Right forelimb (tissue), 1 donor: Measurements from ENCODE around the gene CASK.

Source experiments
- DNase-seq: peaks from one replicate; pipeline ENCODE4 v3.0.0-alpha.2; 2018

The CASK gene

DNA sequence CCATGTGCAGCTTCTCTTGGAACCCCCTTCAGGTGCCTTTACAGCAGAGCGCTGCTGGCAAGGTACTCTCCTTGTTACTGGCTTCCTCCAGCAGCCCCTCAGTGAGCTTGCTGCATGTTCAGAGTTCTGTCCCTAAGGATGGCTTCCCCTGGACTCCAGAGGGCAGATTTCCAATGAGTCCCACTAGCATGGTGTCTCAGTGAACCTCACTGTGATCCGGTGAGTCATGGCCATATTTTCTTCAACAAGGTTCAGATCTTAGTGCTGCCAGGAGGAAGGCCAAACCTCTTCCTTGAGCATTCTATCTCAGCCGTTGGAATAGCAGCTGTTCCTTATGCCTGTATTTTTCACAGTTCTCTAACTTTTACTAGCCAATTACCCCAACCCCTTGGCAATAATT is 98.8 kb downstream of the CASK start:
- no peak for DNase-seq

DNA sequence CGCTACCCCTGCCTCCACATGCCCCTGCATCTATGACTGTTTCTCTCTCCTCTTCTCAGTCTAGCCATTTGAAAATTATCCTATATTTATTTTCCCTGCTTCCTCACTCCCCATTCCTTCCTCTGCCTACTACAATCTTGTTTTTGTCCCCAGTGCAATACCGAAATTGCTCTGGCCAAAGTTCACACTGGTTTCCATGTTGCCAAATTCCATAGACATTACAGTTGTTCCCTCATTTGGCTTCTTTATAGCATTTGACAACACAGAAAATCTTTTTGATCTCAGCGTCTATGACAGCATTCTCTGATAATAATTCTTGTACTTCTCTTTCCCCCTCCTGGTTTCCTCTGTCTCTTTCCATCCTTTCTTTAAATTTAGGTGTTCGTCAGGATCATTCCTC is 100.0 kb downstream of the CASK start:
- no peak for DNase-seq

DNA sequence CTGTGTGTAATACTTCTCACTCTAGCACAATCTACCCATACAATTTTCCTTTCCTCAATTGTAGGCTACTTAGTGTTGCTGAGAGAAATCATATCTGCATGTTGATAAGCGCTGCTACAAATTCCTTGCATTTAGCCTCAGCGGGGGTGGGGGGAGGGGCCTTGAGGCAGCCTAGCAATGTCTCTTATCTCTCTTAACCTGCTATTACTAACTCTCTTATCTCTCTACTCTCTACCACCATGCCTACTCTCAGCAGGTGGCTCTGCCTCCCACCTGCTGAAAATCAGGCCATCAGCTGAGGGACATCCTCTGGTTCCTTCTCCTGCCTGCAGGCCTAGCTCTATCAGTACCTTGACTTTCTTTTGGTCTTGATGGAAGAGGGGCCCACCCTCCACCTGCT is 100.5 kb downstream of the CASK start:
- no peak for DNase-seq

DNA sequence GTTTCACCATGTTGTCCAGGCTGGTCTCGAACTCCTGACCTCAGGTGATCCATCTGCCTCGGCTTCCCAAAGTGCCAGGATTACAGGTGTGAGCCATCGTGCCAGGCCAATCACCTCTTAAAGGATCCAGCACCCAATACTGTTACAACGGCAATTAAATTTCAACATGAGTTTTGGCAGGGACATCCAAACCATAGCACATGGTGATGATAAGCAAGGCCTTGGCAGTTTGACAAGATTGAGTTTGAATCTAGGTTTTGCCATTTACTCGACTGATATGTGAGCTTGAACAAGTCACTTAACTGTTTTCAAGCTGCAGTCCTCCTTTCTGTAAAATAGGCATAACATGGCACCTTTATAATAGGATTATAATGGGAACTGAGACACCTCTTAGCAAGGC is 115.3 kb downstream of the CASK start:
- DNase-seq: no peak

DNA sequence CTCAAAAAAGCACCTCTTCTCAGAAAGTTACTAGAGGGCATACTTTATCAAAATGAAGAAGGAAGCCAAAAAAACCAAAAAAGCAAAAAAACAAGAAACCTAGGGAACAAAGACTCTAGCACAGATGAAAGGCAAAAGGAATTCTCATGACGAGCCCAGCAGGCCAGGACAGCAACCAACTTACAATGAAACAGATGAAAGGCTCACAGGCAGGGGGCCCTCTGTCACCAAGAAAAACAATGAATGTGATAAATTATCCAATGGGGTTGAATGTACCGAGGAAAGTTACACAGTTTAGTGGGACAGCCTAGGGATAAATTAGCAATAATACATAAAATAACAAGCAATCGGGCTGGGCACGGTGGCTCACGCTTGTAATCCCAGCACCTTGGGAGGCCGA is 120.4 kb downstream of the CASK start:
- no peak for DNase-seq

DNA sequence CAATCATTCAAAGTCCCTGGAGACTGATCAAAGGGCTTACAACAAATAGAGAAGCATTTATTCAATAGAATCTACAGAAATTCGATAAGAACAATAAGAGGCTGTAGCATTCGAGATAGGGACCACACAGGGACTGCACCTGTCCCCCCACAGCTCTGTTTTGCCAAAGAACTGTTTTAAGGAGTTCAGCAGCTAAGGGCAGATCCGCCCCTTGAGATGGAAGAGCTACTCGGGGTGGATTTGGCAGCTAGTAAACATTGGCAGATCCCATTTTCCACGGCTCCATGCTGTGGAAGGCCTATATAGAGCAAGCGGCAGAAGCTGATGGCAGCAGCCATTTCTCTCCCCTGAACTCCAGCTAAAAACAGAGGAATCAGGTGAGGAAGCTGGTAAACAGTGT is 123.7 kb downstream of the CASK start:
- DNase-seq: no peak

DNA sequence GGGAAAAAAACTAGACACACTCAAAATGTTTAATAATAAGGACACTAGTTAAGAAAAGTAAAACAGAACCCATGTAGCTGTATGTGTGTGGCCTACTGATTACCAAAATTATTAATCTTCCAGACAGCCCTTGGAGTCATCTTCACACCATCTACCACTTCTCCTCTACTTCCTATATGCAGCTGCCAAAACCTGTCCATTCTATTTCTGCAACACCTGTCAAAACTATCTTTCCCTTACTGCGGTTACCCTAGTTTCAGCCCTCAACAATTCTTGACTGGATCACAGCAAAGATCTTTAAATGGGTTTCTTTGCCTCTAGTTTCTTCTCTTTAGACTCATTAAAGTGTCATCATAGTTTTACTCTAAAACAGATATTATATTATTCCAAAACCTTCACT is 126.8 kb downstream of the CASK start:
- DNase-seq: no peak

DNA sequence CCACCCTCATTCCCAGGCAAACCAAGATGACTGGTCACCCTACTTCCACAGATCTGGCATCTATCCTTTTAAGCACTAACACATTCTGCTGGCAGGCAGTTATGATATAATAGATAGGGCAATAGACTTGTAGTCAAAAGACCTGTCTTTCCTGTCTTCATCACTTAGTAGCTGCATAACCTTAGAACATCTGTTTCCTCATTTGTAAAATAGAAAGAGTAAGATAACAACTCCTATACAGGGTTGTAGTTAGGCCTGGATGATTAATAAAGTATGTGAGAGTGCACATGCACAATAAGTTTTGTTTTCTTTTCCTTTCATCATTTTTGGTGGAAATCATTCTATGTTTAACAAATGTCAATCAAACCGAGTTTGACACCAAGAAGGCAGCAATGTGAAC is 127.3 kb downstream of the CASK start:
- no peak for DNase-seq

DNA sequence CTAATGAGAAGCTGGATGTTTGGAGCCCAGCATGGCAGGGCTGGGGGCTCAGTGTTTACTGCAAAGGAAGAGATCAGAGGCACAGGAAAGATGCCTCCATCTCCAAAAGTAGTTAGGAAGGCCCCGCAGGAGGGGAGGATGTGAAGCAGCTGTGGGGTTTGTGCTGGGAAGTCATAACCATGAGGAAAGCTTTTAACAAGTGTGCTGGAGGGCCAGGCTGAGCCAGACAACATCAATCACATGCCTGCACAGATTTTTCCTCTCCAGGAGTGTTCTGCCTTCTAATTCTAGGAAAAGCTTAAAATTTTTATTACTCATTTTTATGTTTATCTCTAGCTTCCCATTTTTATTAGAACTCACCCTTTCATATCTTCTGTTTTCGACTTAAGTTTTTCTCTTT is 134.0 kb downstream of the CASK start:
- DNase-seq: no peak

DNA sequence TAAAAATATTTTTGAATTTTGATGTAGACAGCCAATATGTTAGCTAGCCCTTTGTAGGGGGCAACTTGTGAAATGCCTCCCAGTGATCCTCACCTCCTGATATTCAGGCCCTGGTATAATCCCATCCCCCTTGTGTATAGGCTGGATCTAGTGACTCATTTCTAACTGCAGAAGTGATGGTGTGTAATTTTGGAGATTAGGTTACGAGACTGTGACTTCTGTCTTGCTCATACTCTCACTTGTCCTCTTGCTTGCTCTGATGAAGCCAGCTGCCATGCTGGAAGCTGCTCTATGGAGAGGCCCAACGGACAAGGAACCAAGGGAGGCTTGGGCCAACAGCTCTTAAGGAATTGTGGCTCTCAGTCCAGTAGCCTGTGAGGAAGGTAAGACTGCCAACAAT is 137.7 kb downstream of the CASK start:
- DNase-seq: no peak

DNA sequence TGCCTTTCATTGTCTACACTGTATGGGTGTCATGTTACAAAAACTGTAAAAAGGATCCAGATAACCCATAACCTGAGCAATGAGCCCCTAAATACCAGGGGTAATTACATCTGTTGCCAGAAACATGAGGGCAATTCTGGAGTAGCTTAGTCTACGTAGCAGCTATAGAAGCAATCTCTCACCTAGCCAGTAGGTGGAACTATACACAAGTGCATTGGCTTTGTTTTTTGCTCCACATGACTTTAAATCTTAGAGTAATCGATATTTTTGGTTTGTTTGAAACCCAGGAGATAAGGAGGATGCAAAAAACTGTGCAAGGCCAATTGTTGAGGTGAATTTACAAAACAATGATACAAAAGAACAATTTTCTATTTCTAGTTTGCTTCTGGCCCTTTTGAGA is 141.9 kb downstream of the CASK start:
- no peak for DNase-seq

DNA sequence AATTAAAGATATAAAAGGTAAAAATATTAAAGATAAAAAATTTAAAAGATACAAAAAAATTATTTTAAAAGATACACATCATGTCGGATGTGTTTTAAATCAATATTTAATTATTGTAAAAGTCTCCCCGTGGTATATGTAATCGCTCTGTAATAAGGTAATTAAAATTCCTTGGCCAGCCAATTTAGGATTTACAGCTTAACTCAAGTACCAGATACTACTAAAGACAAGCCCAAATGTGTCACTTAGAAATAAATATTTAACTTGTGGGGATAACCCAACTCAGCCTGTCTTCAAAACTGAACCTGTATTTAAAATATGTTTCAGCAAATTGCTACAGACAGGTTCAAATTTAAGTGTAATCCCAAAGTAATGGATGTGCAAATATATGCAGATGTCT is 143.4 kb downstream of the CASK start:
- DNase-seq: no peak

DNA sequence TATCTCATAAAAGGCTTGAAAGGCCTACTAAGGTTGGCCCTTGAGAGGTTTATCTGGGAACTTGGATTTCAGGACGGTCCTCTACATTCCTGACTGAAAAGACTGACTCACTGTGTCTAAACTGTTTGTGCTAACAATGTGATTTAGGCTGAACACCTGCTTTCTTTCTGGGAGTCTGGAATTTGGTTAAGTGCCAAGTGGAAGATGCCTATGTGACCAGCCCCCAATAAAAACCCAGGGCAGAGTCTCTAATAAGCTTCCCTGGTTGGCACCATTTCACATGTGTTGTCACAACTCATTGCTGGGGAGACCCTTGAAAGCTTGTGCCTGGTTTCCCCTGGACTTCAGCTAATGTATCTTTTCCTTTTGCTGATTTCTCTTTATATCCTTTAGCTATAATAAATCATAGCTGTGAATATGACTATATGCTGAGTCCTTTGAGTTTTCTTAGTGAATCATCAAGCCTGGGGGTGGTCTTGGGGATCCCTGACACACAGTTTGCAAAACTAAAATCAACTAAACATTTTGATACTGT is 144.3 kb downstream of the CASK start:
- DNase-seq: no peak

DNA sequence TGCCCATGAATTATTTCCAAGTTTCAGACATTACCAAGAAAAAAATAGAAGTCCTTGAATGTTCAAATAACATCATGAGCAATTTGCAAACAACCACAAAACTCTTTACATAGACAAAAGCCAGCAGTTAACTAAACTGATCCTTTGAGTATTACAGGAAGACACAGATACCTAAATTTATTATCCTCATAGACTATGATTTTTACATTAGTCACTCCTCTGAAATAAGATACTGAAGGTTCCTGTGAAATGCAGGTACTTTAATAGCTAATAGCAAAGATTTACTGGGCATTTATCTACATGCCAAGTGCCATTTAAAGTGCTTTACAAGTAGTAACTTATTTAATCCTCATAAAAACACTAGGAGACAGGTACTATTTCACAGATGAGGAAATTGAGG is 161.7 kb downstream of the CASK start:
- no peak for DNase-seq

DNA sequence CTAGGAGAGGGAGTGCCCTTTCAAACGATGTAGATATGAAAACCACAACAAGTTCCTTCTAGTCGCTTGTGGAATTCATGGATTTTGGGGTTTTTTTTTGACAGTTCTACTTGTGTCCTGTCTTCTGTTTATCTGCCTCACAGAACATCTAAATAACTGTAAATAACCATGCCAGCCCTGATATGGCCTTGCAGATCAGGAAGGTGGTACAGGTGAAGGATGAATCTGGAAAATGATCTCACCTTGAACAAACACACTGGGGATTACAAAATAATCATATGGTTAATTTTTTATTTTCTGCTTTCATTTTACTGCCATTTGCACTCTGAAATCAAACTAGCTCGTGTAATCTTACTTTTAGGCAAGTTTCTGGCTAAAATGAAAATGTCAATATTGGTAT is 162.2 kb downstream of the CASK start:
- no peak for DNase-seq

DNA sequence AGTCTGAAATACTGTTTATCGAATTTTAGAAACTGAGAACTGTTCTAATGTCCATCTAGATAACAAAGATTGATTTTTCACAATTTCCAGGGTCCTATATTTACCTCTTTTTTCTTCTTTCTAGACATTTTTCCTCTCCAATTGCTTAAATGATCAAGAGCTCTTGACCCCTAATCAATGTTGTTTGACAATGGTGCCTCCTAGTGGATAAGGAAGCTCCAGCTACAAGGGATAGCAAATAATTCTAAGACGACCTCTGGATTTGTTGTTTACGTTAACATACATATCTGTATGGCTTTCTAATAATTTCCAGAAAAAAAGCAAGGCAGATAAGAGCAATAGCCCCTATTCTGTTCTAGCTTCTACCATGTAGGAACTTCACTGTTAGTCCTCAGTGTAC is 163.5 kb downstream of the CASK start:
- no peak for DNase-seq

DNA sequence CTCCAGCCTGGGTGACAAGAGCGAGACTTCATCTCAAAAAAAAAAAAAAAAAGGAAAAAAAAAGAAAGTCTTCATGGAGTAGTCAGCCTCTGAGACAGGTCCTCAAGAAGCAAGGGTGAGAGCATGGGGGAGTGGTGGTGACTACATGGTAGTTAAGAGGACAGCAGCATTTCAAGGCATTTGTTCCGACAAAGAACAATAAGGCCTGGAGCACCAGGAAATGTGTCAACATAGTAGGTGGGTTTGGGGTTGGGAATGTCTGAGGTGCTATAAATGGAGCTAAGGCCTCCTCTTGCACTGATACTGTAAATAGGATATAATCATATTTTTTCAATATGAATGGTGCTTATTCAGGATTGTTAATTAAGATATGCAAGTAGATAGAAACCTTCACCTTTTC is 165.0 kb downstream of the CASK start:
- DNase-seq: no peak

DNA sequence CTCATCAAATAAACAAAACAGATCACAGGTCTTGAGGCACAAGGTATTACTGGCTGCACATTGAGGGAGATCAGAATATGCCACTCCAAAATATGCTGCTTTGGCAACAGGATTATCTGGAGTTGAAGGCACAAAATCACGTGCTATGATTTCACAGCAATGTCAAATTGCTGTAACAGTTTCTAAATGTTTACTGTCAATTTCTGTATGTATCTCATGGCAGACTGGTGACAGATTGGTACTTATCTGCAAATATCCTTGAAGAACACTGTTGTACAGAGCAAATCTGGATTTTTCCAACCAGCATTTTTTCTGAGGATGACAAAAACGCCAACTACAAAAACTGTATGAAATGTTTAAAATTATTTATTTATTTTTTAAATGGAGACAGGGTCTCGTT is 172.6 kb downstream of the CASK start:
- no peak for DNase-seq

DNA sequence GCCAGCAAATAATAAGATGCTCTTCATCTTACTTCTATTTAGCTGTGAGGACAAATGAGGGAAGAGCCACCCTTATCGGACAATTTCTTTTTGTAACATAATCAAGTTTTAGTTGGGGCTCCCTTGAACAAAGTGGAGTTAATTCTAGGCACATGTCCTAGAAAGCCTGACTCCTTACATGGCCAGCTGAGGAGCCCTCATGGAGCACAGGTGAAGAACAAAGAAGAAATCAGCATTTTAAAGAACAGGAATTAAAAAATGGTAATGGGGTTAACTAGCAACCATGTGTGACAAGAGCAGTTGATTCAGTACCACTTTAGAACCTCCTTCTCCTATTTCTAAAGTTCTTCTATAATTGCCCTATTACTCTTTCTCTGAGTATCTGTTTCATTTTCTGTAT is 183.5 kb downstream of the CASK start:
- no peak for DNase-seq

DNA sequence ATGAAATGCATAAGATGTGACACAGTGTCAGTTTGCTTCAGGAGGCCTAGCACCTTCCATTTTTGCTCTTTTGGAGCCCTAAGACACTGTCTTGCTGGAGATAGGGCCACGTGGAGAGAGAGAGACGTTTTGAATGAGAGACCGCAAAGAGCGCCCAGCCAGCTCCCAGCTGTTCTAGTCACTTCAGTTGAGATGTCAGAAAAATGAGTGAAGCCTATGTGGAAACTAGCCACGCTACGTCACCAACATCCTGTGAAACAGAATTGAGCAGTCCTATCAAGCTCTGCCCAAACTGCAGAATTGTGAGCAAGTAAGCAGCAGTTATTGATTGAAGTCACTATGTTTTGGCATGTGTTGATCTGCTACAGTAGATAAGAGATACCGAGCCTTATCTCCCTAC is 186.3 kb downstream of the CASK start:
- no peak for DNase-seq

DNA sequence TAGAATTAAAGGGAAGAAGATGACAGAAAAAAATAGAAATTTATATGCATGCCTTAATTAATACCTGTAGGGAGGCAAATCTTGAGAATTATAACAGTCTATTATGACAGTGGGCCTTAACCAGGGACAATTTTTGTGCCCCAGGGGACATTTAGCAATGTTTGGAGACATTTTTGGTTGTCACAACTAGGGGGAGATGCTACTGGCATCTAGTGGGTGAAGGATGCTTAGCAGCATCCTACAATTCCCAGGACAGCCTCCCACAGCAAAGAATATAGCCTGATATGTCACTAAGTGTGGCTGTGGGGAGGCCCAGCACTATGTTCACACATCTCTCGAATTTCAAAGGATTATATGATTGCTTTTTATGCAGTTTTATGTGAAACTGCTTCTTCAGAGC is 188.8 kb downstream of the CASK start:
- no peak for DNase-seq

DNA sequence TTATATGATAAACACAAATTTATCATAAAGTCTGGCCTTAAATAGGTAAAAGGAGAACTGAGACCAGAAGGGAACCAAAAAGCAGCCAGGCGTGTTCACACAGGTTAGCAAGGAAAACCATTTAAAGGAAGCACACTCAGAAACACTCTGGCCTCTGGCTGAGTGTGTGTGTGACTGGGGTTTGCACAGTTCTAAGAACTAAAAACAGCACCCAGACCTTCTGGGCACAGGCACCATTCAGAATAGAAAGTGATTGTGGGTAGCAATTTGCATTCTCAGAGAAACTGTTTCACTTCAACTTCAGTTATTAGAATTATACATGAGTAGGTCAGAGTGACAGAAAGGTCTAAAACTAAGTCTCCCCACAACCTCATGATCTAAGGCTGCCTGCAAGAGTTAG is 189.4 kb downstream of the CASK start:
- no peak for DNase-seq

DNA sequence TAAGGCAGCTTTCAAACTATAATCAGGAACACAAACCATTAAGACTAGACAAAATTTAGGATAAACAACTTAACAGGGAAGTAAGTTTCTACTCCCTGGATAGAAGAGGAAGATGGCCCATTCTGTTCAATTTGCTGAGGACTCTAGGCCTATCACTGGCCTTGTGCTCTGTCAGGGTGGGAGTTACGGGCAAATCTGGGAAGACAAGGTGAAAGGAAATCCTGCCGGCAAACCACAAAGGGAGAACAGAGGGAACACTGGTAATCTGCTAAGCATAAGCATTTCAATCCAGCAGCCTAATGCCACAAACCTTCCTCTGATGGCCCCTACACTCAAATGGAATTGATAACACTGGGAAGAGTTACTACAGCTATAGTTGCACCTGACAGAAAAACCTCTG is 191.1 kb downstream of the CASK start:
- no peak for DNase-seq

DNA sequence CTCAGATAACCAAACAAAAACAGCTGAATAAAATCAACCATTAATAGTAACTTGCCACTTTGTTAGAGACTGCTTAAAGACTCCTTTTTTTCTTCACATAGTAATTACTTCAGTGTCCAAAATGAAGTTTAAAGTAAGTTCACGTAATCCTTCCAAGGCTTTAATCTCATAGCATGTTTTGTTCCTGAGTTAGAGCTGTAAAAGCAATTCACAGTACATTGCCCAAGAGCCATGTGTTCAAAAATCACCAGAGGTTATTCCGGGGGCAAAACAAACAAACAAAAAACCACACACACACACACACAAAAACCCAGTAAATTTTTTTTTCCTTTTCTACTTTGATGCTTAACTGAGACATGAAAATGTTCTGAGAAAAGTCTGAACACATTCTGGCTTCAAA is 193.3 kb downstream of the CASK start:
- DNase-seq: no peak

DNA sequence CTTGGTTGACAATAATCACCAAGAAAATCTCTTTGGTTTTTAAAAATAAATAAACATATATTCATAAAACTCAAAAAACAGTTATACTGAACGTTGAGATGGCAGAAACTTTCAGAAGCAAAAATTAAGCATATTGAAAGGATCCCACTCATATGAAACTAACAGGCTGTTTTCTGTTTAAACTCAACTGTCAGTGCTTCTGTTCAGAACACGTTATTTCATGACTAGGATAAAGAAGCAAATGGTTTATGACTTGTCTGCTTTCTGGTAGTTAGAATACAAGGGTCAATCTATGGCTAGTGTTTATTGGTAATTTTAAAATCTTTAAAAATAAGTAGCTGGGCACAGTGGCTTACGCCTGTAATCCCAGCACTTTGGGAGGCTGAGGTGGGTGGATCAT is 195.2 kb downstream of the CASK start:
- DNase-seq: no peak

DNA sequence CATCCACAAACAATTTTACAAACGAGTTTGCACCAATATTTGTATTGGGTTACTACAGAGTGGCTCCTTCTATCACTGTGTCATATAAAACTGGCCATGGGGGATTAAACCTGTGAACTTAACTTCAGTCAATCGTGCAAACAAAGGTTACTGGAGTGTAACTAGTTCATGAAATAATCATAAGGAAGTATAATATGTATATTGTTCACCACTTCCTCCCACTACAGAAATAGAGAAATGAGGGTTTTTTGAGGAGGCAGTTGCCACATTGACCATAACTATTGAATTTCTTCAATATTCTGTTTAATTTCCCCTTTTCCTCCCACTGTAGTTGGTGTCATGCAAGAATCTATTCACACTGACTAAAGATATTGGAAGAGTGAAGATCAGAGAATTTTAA is 199.5 kb downstream of the CASK start, which contains the start of gene GPR82:
GPR82 (plus strand) TSS at position 356 of the 400 bp plus-strand sequence. CDS start 2,846 bp downstream, outside the sequence.
- no peak for DNase-seq
